GM18519 (cell line): ENCODE results near the gene ACOX1.
A peak's percentile ranks its signal among the peaks of the same experiment; 100 is the strongest.

Source experiments
- ATAC-seq: cut with Tn5 transposase; IDR thresholded peaks from one replicate; pipeline ENCODE4 v1.9.1; 2021; ENCODE audit warnings: mild to moderate bottlenecking, moderate library complexity; ENCODE audit not compliant: unreplicated experiment, low FRiP score

The ACOX1 gene

DNA sequence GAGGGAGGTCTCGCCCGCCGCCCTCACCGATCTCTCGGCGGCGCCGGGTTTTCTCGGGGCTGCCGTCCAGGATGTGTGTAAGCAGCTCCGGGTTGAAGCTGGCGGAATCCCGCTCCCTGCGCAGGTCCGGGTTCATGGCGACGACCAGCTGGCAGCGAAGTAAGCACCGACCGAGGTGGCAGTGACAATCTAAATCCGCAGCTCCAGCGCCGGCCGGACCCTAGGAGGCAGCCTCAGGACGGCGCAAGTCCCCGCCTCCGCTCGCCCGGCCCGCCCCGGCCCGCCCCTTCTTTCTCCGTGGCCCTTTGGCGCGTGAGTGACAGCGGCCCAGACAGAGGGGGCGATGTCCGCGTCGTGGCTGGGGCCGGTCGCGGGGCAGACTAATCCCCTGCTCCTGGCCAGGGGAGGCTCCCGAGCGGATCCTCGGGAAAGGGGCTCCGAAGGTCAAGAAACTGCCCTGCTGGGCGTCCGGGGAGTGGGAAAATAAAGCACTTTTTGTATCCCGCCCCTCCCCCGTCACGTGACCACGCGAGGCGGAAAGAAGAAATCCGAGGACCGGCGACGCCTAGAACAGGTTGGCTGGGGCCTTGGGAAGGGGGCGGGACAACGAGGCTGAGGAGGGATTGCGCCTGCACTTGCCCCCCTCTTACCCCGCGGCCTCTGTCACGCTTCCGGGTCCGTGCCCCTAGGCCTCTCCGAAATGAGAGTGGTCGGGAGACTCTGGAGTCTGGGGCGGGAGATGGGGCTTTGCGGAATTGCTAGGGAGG is at the start of gene ACOX1, which contains the start of gene TEN1:
Gene ACOX1 (minus strand): TSS at position 229 of the 767 bp plus-strand sequence. CDS start 93 bp downstream, at position 136.
Gene TEN1 (plus strand): TSS at position 303 of the 767 bp plus-strand sequence. CDS start 6,953 bp downstream, outside the sequence.
- peak; percentile 71 for ATAC-seq

DNA sequence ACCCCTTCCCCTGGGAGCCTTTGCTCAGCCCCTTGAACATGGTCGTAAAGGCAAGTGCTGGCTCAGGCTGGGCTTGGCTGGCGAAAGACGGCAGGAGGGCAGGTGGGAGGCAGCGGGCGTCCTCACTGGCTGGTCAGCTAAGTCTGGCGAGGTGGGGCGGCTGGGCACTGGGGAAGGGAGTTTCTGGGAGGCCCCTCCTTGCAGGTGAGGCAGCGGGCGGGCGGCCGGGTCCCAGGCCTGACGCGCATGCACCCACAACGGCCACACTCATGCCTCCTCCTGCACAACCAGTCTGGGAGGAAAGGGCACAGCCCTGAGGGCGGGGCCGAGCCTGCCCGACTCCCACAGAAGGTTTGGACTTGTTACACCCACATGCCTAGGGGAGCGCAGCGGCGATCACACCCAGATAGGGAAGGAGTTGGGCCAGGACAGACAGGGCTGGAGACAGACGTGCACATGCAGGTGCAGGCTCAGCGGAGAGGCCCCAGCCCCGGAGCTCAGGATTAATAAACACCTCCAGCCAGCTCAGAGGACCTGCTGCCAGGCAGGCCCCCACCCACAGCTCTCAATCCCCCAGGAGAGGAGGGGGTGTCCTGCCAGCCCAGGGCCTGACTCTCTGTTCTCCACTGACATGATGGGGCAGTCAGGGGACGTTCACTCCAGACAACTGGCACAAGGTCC is 48.3 kb upstream of the ACOX1 start, which contains the start of gene EVPL:
Gene EVPL (minus strand): TSS at position 148 of the 681 bp plus-strand sequence. CDS start 108 bp downstream, at position 40.
- ATAC-seq = no peak

DNA sequence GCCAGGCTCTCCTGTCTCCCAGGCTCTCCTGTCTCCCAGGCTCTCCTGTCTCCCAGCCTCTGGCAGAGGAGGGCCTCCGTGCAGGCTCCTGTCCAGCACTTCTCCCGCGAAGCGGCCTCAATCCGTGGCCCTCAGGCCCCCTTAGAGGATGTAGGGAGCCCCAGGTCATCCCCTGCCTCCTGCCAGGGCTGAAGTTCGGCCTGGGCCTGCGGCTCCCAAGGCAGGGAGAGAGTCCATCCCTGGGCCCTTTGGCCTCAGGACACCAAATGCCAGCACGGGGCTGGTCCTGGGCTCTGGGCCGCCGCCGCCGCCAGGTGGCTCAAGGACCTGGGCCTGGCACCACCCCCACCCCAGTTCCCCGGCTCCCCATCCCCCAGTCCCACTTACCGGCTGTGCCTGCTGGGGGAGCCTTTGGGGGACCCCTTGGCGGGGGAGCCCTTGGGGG is 47.8 kb upstream of the ACOX1 start:
- ATAC-seq = no peak

DNA sequence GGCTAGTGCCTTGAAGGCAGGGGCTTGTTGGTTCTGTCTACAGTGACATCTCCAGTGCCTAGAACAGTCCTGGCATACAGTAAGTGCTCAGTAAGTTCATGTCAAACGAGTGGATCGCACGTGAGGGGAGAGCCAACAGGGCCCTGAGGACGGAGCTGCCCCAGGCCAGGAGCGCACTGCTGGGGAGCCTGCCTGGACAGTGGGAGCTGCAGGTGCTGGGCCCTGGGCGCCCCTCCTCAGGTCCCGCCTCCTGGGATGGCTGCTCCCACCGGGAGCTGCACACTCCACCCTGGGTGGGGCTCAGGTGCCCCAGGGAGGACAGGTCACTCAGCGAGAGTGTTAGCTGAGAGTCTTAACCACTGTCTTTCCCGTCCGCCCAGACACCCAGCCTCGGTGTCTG is 46.3 kb upstream of the ACOX1 start:
- ATAC-seq = no peak

DNA sequence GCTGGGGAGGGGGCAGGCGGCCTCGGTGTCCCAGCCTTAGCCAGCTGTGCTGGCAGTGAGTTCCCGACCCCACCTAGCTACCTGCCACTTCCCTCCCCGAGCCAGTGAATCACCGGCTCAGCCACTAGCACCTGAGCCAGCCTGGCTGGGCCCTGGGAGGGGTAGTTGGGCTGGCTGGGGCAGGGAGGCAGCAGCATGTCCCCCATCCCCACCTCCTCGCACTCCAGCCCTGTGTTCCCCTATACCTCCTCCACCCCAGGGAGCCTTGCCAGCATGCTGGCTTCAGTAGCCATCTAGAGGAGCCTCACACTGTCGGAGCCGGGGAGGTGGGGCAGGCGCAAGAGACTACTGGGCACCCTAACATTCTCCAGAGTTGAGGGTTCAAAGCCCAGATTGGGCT is 45.4 kb upstream of the ACOX1 start:
- ATAC-seq = no peak

DNA sequence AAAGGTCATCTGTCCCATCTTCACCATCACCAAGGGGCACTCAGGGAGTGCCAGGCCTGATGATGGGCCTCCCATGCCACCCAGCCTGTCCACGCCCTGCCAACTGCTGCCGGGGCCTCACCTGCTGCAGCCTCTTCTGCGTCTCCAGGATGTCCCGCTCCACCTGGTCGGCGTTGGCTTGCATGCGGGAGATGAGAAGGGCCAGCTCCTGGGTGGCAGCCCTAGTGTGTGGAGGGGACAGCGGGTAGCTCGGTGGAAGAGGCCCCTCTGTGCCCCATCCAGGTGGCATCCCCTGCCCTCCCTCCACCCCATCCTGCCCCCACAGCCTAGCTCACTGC is 44.9 kb upstream of the ACOX1 start:
- no peak for ATAC-seq

DNA sequence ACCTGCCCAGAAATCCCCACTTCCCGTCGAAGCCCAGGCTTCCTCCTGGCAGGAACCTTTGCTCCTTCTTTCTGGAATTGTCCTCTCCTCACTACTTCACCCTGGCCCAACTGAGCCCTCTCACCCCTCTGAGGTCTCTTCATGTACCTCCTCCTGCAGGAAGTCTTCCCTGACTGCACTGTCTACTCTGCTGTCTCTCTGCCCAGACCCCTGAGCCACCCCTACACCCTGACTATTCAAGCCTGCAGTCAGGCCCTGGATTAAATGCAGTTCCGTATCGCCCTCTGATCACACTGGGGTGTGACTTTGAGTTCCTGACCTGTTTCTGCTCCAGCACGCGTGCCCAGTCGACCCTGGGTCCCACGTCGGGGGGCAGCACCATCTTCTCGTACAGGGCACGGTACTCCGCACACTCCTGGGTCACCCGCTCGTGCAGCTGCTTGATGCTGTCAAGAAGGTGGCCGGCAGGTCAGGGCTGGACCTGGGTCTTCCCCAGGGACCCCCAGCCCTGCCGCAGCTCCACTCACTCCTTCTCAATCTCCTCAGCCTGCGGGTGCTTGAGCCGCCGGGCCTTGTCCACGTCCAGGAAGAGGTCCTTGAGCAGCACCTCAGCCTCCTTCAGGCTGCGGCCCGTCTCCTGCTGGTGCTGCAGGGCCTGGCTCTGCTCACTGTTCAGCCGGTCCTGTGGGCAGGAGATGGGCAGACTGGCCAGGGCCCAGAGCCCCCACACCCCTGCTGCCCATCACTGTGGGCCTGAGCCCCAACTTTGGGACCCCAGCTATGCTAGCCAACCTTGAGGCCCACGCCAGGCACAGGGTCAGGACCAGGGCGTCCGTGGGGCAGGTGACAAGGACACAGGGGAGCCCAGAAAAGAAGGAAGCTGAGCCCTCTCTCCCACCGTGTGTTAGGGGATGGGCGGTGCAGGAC is 44.3 kb upstream of the ACOX1 start:
- no peak for ATAC-seq

DNA sequence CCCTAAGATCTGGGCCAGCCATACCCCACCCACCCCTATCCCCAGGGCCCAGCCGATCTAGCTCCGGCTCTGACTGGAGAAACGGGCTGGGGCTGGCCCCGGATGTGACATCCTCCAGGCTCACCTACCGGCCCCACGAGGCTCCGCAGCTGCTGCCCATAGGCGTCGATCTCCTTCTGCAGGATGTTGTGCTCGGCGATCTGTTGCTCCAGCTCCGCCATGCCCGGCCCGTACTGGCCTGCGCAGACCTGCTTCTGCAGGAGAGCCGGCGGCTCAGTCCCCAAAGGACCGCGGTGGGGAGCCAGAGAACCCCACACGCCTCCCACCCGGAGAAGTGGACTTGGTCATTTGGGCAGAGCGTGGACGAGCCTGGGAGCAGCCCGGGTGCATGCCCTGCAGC is 43.3 kb upstream of the ACOX1 start:
- no peak for ATAC-seq

DNA sequence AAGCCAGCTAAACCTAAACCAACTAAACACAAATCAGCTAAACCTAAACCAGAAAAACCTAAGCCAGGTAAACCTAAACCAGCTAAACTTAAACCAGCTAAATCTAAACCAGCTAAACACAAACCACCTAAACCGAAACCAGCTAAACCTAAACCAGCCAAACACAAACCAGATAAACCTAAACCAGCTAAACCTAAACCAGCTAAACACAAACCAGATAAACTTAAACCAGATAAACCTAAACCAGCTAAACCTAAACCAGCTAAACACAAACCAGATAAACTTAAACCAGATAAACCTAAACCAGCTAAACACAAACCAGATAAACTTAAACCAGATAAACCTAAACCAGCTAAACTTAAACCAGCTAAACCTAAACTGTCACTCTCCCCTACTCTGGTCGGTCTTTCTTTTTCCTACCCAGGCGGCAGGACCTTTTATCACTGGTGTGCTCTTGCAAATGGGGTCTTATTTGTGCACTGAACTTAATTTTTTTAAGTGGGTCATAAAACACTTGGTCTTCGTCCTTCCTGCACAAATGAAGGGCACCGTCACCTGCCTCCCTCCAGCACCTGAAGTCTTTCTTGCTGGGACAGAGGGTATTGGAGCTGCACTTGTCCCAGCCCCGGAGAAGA is 41.0 kb upstream of the ACOX1 start:
- ATAC-seq = no peak

DNA sequence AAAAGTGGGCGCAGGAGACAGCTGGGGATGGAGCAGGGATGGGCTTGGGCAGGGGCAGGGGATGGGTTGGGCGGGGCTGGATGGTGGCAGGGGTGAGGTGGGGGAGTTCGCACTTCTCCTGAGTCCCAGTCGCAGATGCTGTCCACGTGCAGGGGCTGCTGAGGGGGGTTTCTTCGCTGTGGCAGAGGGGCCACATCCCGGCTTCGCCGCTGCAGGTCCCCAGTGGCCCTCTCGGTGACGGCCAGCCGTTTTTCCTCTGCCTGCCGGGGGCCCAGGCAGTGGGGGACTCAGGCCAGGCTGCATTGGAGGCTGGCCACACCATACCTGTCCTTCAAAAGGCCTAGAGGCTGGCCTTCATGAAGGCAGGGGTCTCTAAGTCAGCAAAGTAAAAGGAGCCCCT is 39.8 kb upstream of the ACOX1 start:
- no peak for ATAC-seq

DNA sequence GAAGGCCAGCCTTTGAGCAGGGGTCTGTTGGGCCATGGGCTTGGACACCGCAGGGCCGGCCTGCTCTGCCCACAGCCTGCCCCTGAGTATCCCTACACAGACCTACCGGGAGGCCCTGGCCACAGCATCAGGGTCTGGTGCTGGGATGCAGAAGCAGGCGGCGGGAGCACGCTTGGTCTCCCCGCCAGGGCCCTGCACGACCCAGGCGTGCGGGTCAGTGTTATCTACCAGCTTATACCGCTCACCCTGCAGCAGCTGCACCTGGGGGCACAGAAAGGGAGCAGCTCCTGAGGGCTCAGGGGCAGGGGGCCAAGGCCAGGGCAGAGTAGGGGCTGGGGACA is 39.3 kb upstream of the ACOX1 start:
- no peak for ATAC-seq

DNA sequence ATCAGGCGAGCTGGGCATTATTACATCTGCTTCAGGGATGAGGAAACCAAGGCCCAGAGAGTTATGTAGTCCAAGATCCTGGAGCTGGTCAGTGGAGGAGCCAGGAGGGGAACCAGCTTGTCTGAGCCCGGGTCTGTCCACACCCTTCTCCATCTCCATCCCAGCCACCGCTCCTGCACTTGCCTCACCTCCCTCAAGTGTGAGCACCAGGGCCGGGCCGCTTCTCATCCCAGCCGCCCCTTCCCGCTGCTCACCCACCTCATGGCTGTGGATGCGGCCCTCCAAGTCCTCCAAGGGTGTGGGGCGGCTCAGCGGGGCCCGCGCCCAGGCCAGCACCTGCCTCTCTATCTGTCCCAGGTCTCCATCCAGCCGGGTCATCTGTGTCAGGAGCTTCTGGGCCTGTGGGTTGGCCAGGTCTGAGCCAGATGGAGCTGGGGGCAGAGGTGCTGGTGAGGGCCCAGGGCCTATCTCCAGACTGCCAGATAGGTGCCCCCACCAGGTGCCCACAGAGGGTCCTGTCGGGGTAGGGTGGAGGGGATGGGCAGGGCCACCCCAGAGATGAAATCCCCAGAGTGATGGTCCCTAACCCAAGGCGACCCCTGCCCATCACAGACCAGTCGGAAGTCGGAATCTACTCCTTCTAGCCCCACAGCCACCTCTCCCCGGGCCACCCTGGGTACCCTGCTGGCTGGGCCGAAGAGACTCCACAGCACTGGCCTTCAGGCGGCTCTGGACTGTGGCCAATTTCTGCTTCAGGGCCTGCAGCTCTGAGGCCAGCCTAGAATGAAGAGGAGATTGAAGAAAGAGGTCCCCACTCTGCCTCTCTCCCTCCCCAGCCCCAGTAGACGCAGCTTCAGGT is 38.7 kb upstream of the ACOX1 start:
- ATAC-seq = no peak

DNA sequence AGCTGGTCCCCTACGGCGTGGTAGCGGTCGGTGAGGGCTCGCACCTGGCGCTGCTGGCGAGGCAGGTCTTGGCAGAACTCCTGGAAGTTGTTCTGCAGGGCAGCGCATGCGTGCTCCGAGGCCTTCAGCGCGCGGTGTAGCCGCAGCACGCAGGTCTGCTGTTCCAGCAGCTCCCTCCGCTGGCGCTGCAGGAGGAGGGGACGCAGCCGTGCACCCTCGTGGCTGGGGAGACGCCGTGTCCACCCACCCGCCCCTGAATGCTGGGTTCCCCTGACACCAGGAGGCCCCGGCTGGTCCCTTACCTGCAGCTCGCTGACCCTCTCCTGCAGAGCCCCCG is 35.9 kb upstream of the ACOX1 start:
- ATAC-seq = no peak

DNA sequence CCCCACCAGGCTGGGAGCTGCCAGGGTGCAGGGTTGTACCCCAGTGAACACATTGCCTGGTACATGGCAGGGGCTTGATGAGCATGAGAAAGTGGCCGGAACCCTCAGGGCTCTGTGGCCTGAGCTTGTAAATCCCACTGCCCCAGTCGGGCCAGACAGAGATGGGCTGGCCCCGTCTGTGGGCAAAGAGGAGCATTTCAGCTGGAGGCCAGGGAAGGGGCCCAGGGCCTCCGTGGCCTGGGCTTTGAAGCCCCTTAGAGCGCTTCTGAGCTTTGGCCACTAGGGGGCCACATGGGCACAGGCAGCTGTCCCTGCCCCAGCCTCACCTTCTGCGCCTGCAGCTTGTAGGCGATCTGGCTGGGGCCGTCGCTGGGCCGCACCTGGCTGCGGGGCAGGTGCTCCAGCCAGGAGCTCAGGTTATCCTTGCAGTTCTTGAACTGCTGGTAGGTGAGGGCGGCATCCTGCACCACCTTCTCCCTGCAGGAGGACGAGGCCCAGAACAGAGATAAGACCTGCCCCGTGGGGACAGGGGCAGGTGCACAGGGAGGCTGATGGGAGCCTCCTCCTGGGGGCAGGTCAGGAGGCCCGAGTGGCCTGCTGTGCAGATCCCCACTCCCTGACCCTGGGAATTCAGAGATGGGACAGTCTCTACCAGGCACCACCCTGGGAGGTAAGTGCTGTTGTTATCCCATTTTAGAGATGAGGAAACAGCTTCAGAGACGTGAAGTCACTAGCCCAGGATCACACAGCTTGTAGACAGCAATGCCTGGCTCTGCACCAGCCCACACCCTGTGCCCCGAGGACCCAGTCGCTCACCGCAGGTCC is 35.3 kb upstream of the ACOX1 start:
- ATAC-seq = no peak

DNA sequence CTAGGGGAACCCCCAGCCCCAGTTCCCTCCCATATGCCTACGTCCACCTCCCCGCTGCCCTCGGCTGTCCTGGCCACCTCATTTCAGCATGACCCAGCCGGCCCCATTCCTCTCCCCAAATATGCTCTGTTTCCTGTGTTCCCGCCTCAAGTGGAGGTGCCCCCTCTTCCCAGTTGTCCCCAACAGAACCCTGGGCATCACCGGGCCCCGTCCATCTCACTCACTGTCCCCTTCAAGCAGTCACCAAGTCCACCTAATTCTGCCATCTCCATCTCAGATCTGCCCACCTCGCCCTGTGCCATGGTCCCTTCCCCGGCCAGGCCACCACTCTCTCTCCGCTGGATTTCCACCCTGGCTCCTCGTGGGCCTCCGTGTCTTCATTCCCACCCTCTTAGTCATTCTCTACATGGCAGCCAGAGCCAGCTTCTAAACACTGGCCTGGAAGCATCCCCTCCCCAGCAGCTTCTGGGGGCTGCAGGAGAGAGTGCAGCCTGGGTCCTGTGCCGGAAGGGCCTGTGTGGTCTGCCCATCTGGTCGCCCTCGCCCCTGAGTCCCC is 34.5 kb upstream of the ACOX1 start:
- no peak for ATAC-seq

DNA sequence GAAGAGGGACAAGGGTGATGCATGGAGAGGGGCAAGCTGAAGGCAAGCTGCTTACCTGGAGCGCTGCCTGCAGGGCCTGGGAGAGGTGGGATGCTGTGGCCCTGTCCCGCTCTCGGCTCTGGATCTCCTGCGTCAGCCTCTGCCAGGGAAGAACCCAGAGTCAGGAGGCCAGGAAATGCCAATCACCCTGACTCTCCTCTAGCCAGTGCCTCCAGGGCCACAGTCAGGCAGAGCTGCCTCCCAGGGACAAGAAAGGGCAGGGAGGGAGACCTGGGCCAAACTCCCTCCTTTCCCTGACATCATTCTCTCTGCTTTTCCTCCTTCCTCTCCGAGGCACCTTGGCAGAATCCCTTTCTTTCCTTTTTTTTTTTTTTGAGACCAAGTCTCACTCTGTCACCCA is 33.0 kb upstream of the ACOX1 start:
- no peak for ATAC-seq

DNA sequence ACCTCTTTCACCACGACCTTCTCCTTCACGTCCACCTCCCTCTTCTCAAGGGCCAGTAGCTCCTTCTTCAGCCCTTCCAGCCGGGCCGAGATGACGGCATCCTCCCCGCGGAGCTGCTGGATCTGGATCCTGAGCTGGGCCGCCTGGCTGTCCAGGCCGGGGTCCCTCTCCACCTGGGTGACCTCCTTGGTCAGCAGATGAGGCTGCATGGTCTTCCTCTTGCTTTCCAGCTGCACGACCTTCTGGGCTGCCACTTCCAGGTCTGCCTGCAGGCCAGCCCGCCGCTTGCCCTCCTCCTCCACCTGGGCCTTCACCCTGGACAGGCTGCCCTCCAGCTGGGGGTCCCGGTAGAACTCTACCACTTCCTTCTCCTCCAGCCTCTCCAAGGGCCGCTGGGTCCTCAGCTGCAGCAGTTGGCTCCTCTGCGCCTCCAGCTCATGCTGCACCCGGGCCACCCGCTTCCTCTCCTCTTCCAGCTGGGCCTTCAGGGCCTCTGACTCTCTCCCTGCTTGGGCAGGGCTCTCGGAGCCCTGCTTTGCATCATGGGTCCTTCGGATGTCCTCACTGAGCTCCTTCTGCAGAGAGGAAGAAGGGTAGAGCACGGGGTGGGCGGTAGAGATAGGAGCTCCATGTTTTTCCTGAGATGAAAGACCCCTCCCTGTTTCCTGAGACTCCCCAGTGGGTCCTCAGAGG is 31.1 kb upstream of the ACOX1 start:
- ATAC-seq = no peak

DNA sequence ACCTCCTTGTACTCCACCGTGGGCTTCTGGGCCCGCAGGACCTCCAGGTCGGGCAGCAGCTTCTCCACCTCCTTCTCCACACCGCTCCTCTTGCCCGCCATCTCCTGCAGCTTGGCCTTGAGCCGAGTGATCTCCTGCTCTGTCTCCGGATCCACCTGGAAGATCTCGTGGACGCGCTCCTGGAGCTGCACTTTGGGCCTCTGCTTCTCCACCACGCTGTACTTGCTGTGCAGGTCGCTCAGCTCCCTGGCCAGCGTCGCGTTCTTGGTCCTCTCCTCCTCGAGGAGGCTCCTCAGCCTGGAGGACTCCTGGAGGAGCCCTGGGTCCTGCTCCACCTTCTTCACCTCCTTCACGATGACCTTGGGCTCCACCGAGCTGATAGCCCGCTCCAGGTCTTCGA is 30.5 kb upstream of the ACOX1 start:
- no peak for ATAC-seq
